Measurements from ENCODE around the gene DIP2B. TPM values are rescaled to one million over a fixed set of nuclear protein-coding genes. Genes with fewer than 3 reads are reported as not detected.

The DIP2B gene
- total RNA-seq, 6 donors from 2014 or later = 26.1 to 54.5 (median 29.4) TPM

- ATAC-seq (ENCODE audit: low FRiP score in 2 of 2) (no peak), DNase-seq (no peak)
- no peaks in the 10 kb centered on the region for H3K27me3 ChIP-seq
- TF ChIP-seq EP300 (IDR thresholded peaks at IDR 0.05) (no peak), POLR2AphosphoS5 (IDR thresholded peaks at IDR 0.05) (no peak)
- H3K27ac ChIP-seq = no peak overlapping the region
- peaks cover 0 to 3% (median 2%) of the 10 kb centered on the region in 4 donors for H3K4me1 ChIP-seq
- no peaks in the 10 kb centered on the region for H3K9me3 ChIP-seq
- peaks cover 0 to 7% (median 2%) of the 10 kb centered on the region in 4 donors for H3K36me3 ChIP-seq
- no peak overlapping the region for H3K4me3 ChIP-seq
- 77 to 79% methylated on average over 2 of the region's 2 CpGs for WGBS, 2 donors
Observed at GRCh38 chr12:50659260-50659659, 154.5 kb downstream of the DIP2B start.

- WGBS, 2 donors = 65 to 79% methylated on average over 6 of the region's 6 CpGs
- Histone ChIP-seq H3K27ac (no peak overlapping the region), H3K9me3 (no peaks in the 10 kb centered on the region), H3K36me3 (peaks cover 0 to 7% (median 2%) of the 10 kb centered on the region in 4 donors), H3K27me3 (no peaks in the 10 kb centered on the region), H3K4me1 (peaks cover 0 to 6% (median 2%) of the 10 kb centered on the region in 4 donors), H3K4me3 (no peak overlapping the region)
- no peak for TF ChIP-seq CTCF (IDR thresholded peaks at IDR 0.05)
- no peak for TF ChIP-seq POLR2AphosphoS5 (IDR thresholded peaks at IDR 0.05)
- no peak for TF ChIP-seq EP300 (IDR thresholded peaks at IDR 0.05)
- TF ChIP-seq POLR2A (IDR thresholded peaks at IDR 0.05) = no peak
- ATAC-seq (ENCODE audit: low FRiP score in 2 of 2) (no peak), DNase-seq (no peak)
Observed at GRCh38 chr12:50659690-50660424, 155.1 kb downstream of the DIP2B start.

- no peak for TF ChIP-seq POLR2A (IDR thresholded peaks at IDR 0.05)
- no peak for TF ChIP-seq CTCF (IDR thresholded peaks at IDR 0.05)
- no peak for TF ChIP-seq EP300 (IDR thresholded peaks at IDR 0.05)
- no peak for TF ChIP-seq POLR2AphosphoS5 (IDR thresholded peaks at IDR 0.05)
- H3K27ac ChIP-seq = no peak overlapping the region
- 78 to 89% methylated on average over 2 of the region's 2 CpGs for WGBS, 2 donors
- peaks cover 0 to 7% (median 2%) of the 10 kb centered on the region in 4 donors for H3K36me3 ChIP-seq
- H3K4me1 ChIP-seq = peaks cover 0 to 10% (median 2%) of the 10 kb centered on the region in 4 donors
- ATAC-seq (ENCODE audit: low FRiP score in 2 of 2) (no peak), DNase-seq (no peak)
- no peak overlapping the region for H3K4me3 ChIP-seq
- no peaks in the 10 kb centered on the region for H3K27me3 ChIP-seq
- no peaks in the 10 kb centered on the region for H3K9me3 ChIP-seq
Observed at GRCh38 chr12:50660425-50660822, 155.6 kb downstream of the DIP2B start.

- ATAC-seq (ENCODE audit: low FRiP score in 2 of 2) = no peak
- Histone ChIP-seq H3K27ac (no peak overlapping the region), H3K36me3 (peaks cover 0 to 7% (median 2%) of the 10 kb centered on the region in 4 donors), H3K4me3 (no peak overlapping the region), H3K27me3 (no peaks in the 10 kb centered on the region), H3K4me1 (peaks cover 0 to 10% (median 2%) of the 10 kb centered on the region in 4 donors), H3K9me3 (no peaks in the 10 kb centered on the region)
- WGBS, 2 donors = 75 to 80% methylated on average over 6 to 7 of the region's 7 CpGs
- DNase-seq = no peak
- TF ChIP-seq CTCF (IDR thresholded peaks at IDR 0.05) (no peak), POLR2A (IDR thresholded peaks at IDR 0.05) (no peak), POLR2AphosphoS5 (IDR thresholded peaks at IDR 0.05) (no peak), EP300 (IDR thresholded peaks at IDR 0.05) (no peak)
Observed at GRCh38 chr12:50661300-50662115, 156.7 kb downstream of the DIP2B start.

GRCh38 chr12:50662116-50662510 lies 157.3 kb downstream of the DIP2B start:
- peaks cover 0 to 10% (median 2%) of the 10 kb centered on the region in 4 donors for H3K4me1 ChIP-seq
- peaks cover 0 to 7% (median 2%) of the 10 kb centered on the region in 4 donors for H3K36me3 ChIP-seq
- DNase-seq = no peak
- H3K27ac ChIP-seq = no peak overlapping the region
- H3K4me3 ChIP-seq = no peak overlapping the region
- H3K9me3 ChIP-seq = no peaks in the 10 kb centered on the region
- no peak for ATAC-seq (ENCODE audit: low FRiP score in 2 of 2)
- WGBS, 2 donors = 96 to 100% methylated on average over 1 of the region's 1 CpG
- TF ChIP-seq EP300 (IDR thresholded peaks at IDR 0.05) (no peak), CTCF (IDR thresholded peaks at IDR 0.05) (no peak), POLR2A (IDR thresholded peaks at IDR 0.05) (no peak), POLR2AphosphoS5 (IDR thresholded peaks at IDR 0.05) (no peak)
- H3K27me3 ChIP-seq = no peaks in the 10 kb centered on the region

All from upper lobe of left lung (tissue), 6 donors.